ENCODE measurements around the gene ARHGAP21. TPM values are rescaled to one million over a fixed set of nuclear protein-coding genes. Genes with fewer than 3 reads are reported as not detected.

ARHGAP21 gene
- total and polyA plus RNA-seq, 2 donors (not counting 1 experiment from before 2014, with no cell fraction given), result 5.3 to 25.5 TPM

- POLR2A ChIA-PET, result no interaction called here
Observed at GRCh38 chr10:24718031-24718855, 5.4 kb downstream of the ARHGAP21 start.

More at GRCh38 chr10:24718031-24718855, 5.4 kb downstream of the ARHGAP21 start:
- no peaks in the 10 kb centered on the region for H3K36me3 ChIP-seq (replicated peaks in 1 of 2; ENCODE audit: control extremely low read depth in 1 of 2, control insufficient read depth in 1 of 2, extremely low read depth in 1 of 2, insufficient read depth in 2 of 2, low read length in 1 of 2)
- DNase-seq (no peak), ATAC-seq (ENCODE audit: low read depth) (no peak)
- Mint-ChIP-seq H3K4me3 (no peak overlapping the region), H3K27me3 (no peaks in the 10 kb centered on the region), H3K27ac (no peak overlapping the region), H3K9me3 (ENCODE audit: insufficient read depth) (no peaks in the 10 kb centered on the region), H3K4me1 (peaks cover 23% of the 10 kb centered on the region)
- intact Hi-C loops (cut with micrococcal nuclease), result no loop called here
- CTCF ChIA-PET, result no interaction called here
- H3K4me1 ChIP-seq (ENCODE audit: control insufficient read depth in 2 of 2, insufficient read depth in 2 of 2, low read length in 2 of 2), result peaks cover 14% of the 10 kb centered on the region in 2 donors
- 96% methylated on average over 8 of the region's 10 CpGs for WGBS (ENCODE audit: insufficient coverage)
- H3K4me3 ChIP-seq (ENCODE audit: control extremely low read depth in 1 of 5, extremely low read depth in 1 of 5, insufficient read depth in 1 of 5, low read depth in 2 of 5, low read length in 4 of 5), result no peak overlapping the region
- H3K9me3 ChIP-seq (ENCODE audit: control extremely low read depth in 1 of 3, control insufficient read depth in 2 of 3, insufficient read depth in 1 of 3, low read length in 2 of 3), result no peaks in the 10 kb centered on the region
- no peak overlapping the region for H3K27ac ChIP-seq (ENCODE audit: low read length in 2 of 2)
- peaks cover 11% of the 10 kb centered on the region for H3K79me2 ChIP-seq (ENCODE audit: control insufficient read depth, insufficient read depth, low read length)
- no peak overlapping the region for H2AFZ ChIP-seq (ENCODE audit: insufficient read depth, low read depth, low read length, poor library complexity, severe bottlenecking)
- peaks cover 0 to 10% (median 0%) of the 10 kb centered on the region in 4 experiments for H3K27me3 ChIP-seq (replicated peaks in 1 of 4; ENCODE audit: control extremely low read depth in 1 of 4, control insufficient read depth in 3 of 4, insufficient read depth in 4 of 4, low read length in 3 of 4)
- H3K4me2 ChIP-seq (replicated peaks; ENCODE audit: low read depth, low read length, poor library complexity, severe bottlenecking), result no peak overlapping the region
- no peak overlapping the region for H3K9ac ChIP-seq (ENCODE audit: low read length)
- no peaks in the 10 kb centered on the region for H4K20me1 ChIP-seq (ENCODE audit: control insufficient read depth, insufficient read depth, low read length, poor library complexity, severe bottlenecking)
- no peak for TF ChIP-seq CTCF (IDR thresholded peaks at IDR 0.05)
- TF ChIP-seq EZH2 (IDR thresholded peaks at IDR 0.05; ENCODE audit: borderline replicate concordance, insufficient read depth, low read depth, low read length, poor library complexity, severe bottlenecking), result no peak

All from B cell (primary cell).